MCF 10A (cell line): ENCODE results near the gene DNAJC22. TPM values are rescaled to one million over a fixed set of nuclear protein-coding genes. Genes with fewer than 3 reads are reported as not detected.
"Not testable (repeated sequence)": the region's sequence is repeated elsewhere in the genome, so short reads cannot be mapped to it uniquely, and the experiment has no call there.

Experiments
- BruUV-seq: library from RNA; stranded (reverse); fragments of 400-500 nt; replicated peaks from 2 replicates; lab custom pipeline; 2021; lab: Mats Ljungman, UMichigan
- CTCF ChIA-PET: fragments of 300-600 bp; sonication (Branson Sonifier 250); formaldehyde crosslinking; extraction: SDS; loops from one replicate; lab custom pipeline; 2021; ENCODE audit warnings: antibody characterized with exemption, inconsistent platforms; lab: Yijun Ruan, JAX
- POLR2A ChIA-PET: fragments of 300-600, 350-650 bp; sonication (Branson Sonifier 250); formaldehyde crosslinking; extraction: SDS; loops from one replicate; lab custom pipeline; 2020; ENCODE audit warnings: antibody characterized with exemption, inconsistent platforms; lab: Yijun Ruan, JAX
- DNase-seq: peaks from one replicate; pipeline ENCODE4 v3.0.0-alpha.2; 2018; ENCODE audit not compliant: unreplicated experiment
- H3K27ac Mint-ChIP-seq: one replicate; pipeline ENCODE4 v1.8.0; 2022; ENCODE audit warnings: mild to moderate bottlenecking, low read depth, mixed read lengths; ENCODE audit not compliant: unreplicated experiment
- H3K27me3 Mint-ChIP-seq: one replicate; pipeline ENCODE4 v1.8.0; 2022; ENCODE audit warnings: mixed read lengths; ENCODE audit not compliant: insufficient read depth, unreplicated experiment
- H3K36me3 Mint-ChIP-seq: one replicate; pipeline ENCODE4 v1.8.0; 2022; ENCODE audit warnings: mild to moderate bottlenecking, moderate library complexity, mixed read lengths; ENCODE audit not compliant: insufficient read depth, unreplicated experiment
- H3K4me1 Mint-ChIP-seq: one replicate; pipeline ENCODE4 v1.8.0; 2022; ENCODE audit warnings: mixed read lengths; ENCODE audit not compliant: insufficient read depth, unreplicated experiment
- H3K4me3 Mint-ChIP-seq: one replicate; pipeline ENCODE4 v1.8.0; 2022; ENCODE audit warnings: mild to moderate bottlenecking, moderate library complexity, mixed read lengths; ENCODE audit not compliant: unreplicated experiment
- H3K9me3 Mint-ChIP-seq: one replicate; pipeline ENCODE4 v1.8.0; 2022; ENCODE audit warnings: mixed read lengths; ENCODE audit not compliant: unreplicated experiment
- CTCF ChIP-seq: fragments of 200-600 bp; IDR thresholded peaks from one replicate; pipeline ENCODE4 v1.8.0; 2022; ENCODE audit warnings: antibody characterized with exemption, mild to moderate bottlenecking; ENCODE audit not compliant: unreplicated experiment
- intact Hi-C: fragments of 100-400 bp; cut with micrococcal nuclease; formaldehyde crosslinking; loops from 2 replicates; pipeline ENCODE4 v1.14.1; 2022
- total RNA-seq: library from RNA; stranded (reverse); gene quantifications from 2 replicates; pipeline ENCODE4 v1.2.3, GENCODE V29; 2022

Gene DNAJC22
- total RNA-seq, 1 experiment from 2014 or later = 0.33 TPM

- intact Hi-C loops = no loop called here
- no TSS peak for BruUV-seq
- peaks cover 10% of the 10 kb centered on the region for H3K36me3 Mint-ChIP-seq
- H3K27ac Mint-ChIP-seq = no peak overlapping the region
- DNase-seq = no peak
- POLR2A ChIA-PET = interaction anchor here (1.0 to 3.4 kb wide), 5 partner anchors 12 to 239 kb away, joined by 3 to 12 read pairs (median 4); no protein-coding TSS in a partner anchor
- H3K4me3 Mint-ChIP-seq = no peak overlapping the region
- H3K27me3 Mint-ChIP-seq = no peaks in the 10 kb centered on the region
- TF ChIP-seq CTCF = no peak
- H3K4me1 Mint-ChIP-seq = peaks cover 21% of the 10 kb centered on the region
- no peaks in the 10 kb centered on the region for H3K9me3 Mint-ChIP-seq
- CTCF ChIA-PET = interaction anchor here (1.5 kb wide), 1 partner anchor 144 kb away, joined by 3 read pairs; no protein-coding TSS in a partner anchor
Measured at GRCh38 chr12:49370539-49370938, 23.9 kb downstream of the DNAJC22 start.

- no peak overlapping the region for H3K27ac Mint-ChIP-seq
Measured at GRCh38 chr12:49375406-49375805, 28.7 kb downstream of the DNAJC22 start.

GRCh38 chr12:49377386-49377785, 30.7 kb downstream of the DNAJC22 start:
- H3K36me3 Mint-ChIP-seq = no peaks in the 10 kb centered on the region
- DNase-seq = no peak
- TF ChIP-seq CTCF = no peak
- H3K27ac Mint-ChIP-seq = no peak overlapping the region
- ChIA-PET POLR2A (interaction anchor here (1.7 kb wide), 1 partner anchor 10 kb away, joined by 9 read pairs; the partner anchor contains the start of gene SPATS2), CTCF (interaction anchor here (0.6 to 0.7 kb wide), 5 partner anchors 18 to 457 kb away, joined by 3 to 5 read pairs (median 4); no protein-coding TSS in a partner anchor)
- H3K9me3 Mint-ChIP-seq = no peaks in the 10 kb centered on the region
- peaks cover 7% of the 10 kb centered on the region for H3K4me1 Mint-ChIP-seq
- intact Hi-C loops = no loop called here
- no peaks in the 10 kb centered on the region for H3K27me3 Mint-ChIP-seq
- H3K4me3 Mint-ChIP-seq = no peak overlapping the region
- BruUV-seq = no TSS peak

More at GRCh38 chr12:49375406-49375805, 28.7 kb downstream of the DNAJC22 start:
- intact Hi-C loops = no loop called here
- no peak for TF ChIP-seq CTCF
- H3K4me3 Mint-ChIP-seq = no peak overlapping the region
- H3K27me3 Mint-ChIP-seq = no peaks in the 10 kb centered on the region
- no peak for DNase-seq
- ChIA-PET POLR2A (interaction anchor here (0.7 kb wide), 1 partner anchor 428 kb away, joined by 4 read pairs; no protein-coding TSS in a partner anchor), CTCF (interaction anchor here (1.3 kb wide), 1 partner anchor 33 kb away, joined by 3 read pairs; no protein-coding TSS in a partner anchor)
- no peaks in the 10 kb centered on the region for H3K9me3 Mint-ChIP-seq
- H3K36me3 Mint-ChIP-seq = peaks cover 8% of the 10 kb centered on the region
- BruUV-seq = no TSS peak
- H3K4me1 Mint-ChIP-seq = no peaks in the 10 kb centered on the region

DNA sequence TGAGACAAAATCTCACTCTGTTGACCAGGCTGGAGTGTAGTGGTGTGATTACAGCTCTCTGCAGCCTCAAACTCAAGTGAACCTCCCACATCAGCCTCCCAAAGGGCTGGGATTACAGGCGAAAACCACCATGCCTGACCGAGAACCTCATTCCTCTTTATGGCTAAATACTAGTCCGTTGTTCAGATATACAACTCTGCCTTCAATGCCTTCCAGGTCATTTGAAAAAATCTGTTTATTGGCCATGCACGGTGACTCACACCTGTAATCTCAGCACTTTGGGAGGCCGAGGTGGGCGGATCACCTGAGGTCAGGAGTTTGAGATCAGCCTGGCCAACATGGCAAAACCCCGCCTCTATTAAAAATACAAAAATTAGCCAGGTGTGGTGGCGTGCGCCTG, 33.5 kb downstream of the DNAJC22 start:
- POLR2A ChIA-PET, H3K27ac Mint-ChIP-seq, H3K4me3 Mint-ChIP-seq, H3K4me1 Mint-ChIP-seq, H3K9me3 Mint-ChIP-seq, DNase-seq, H3K36me3 Mint-ChIP-seq, BruUV-seq, H3K27me3 Mint-ChIP-seq, intact Hi-C loops: not testable (repeated sequence)
- CTCF ChIA-PET = interaction anchor here (0.6 to 1.0 kb wide), 2 partner anchors 9 to 200 kb away, joined by 3 read pairs; no protein-coding TSS in a partner anchor
